Right lobe of liver (tissue), 4 donors: Measurements from ENCODE around the gene TEX35.

Experiments
- CTCF ChIP-seq, 4 donors: fragments of 200-600 bp in 3 of 4; fragments of 450-650 bp in 1 of 4; IDR thresholded peaks; one replicate each; pipeline versions ENCODE4 v1.5.1 to v1.8.0; 2016 to 2022; ENCODE audit warnings: antibody characterized with exemption in 4 of 4, mild to moderate bottlenecking in 2 of 4
- POLR2A ChIP-seq: fragments of 450-650 bp; IDR thresholded peaks from one replicate; pipeline ENCODE4 v1.6.1; 2017; ENCODE audit warnings: antibody characterized with exemption, mild to moderate bottlenecking
- donor health status: DM: no; HTN: no; CAD: no.
- donor health status: DM: no; HTN: no; CAD: no.
- donor health status: DM: no; HTN: yes; CAD: no.

- TF ChIP-seq CTCF (IDR thresholded peaks at IDR 0.05) (no peak), POLR2A (no peak)
Observed at GRCh38 chr1:178483251-178483957, 29.5 kb upstream of the TEX35 start.
